GM18498 (cell line): Measurements from ENCODE around the gene RGS3.
A peak's percentile ranks its signal among the peaks of the same experiment; 100 is the strongest.
"Not testable (repeated sequence)": the region's sequence is repeated elsewhere in the genome, so short reads cannot be mapped to it uniquely, and the experiment has no call there.

Experiments
- ATAC-seq: cut with Tn5 transposase; IDR thresholded peaks from one replicate; pipeline ENCODE4 v1.9.1; 2021; ENCODE audit warnings: mild to moderate bottlenecking, moderate library complexity; ENCODE audit not compliant: unreplicated experiment

The RGS3 gene

GRCh38 chr9:113463418-113464285, at the start of gene RGS3:
RGS3 (plus strand) TSS chr9:113463727; CDS start chr9:113463803, 76 bp downstream.
- no peak for ATAC-seq

DNA sequence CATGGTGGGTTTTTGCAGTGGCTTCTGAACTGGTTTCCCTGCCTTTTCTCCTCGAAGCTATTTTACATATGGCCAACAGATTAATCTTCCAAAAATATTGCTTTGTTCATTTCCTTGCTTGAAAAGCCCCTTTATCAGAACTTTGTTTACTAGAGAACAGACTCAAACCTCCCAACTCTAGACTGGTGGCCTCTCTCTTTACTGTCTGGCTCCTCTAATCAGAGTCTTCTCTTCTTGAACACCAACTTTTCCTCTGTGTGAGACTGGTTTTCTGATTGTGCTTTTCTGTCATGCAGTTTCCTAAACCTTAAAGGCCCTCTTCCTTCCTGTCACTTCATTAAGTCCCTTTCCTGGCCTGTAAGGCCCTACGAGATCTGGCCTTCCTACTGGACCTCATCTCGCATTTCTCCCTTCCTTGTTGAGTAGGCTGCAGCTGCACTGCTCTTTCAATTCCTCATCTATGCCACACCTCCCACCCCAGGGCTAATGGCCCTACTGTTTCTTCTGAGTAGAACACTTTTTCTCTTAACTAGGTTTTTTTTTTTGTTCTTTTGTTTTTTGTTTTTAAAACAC, 47.3 kb upstream of the RGS3 start:
- peak; percentile 96 for ATAC-seq

DNA sequence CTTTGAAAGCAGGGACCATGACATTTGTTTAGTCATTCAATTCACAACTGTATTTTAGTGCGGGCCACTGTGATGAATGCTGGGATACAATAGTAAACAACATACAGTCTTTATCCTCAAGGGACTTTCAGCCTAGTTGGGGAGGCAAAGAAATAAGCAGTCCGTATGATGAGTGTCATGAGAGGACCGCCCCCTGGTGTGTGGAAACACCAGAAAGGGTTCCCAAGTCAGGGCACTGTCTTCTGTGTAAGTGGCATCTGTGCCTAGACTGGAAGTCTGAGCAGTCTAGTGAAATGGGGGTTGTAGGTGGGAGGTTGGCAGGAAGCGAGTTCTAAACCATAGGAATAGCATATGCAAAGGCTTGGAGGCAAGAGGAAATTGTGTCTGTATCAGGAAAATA, 46.2 kb upstream of the RGS3 start:
- no peak for ATAC-seq

DNA sequence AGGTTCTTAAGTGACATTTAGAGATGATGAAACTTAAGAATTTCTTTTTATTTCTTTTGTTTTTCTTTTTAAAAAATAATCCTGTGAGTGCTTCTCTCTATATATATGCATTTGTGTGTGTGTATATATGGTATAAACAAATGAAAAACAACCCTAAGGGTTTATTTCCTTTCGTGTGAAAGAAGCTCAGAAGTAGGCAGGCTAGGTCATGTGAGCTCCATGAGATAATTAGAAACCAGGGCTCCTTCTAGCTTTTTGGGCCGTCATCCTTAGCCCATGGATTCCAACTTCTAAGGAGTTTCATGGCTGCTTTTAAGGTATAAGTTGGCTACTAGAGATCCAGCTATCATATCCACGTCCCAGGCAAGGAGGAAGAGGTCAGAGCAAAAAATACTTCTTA, 41.8 kb upstream of the RGS3 start:
- ATAC-seq: no peak

DNA sequence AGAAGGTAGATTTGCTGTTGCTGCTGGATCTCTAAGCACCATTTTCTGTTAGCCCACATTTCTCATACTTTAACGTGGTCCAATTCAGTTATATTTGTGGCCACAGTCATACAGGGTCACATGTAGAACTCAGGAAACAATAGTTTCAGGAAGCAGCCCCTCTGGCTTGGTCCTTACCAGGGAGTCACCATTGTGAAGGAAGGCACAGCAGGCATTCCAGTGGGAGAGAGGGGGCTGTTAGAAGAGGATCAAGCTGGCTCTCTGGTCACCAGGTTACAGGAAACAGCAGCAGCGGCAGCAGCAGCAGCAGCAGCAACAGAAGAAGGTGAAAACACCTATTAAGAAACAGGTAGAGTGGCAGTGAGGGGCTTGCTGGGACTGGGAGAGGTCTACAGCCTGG, 38.5 kb upstream of the RGS3 start:
- no peak for ATAC-seq

DNA sequence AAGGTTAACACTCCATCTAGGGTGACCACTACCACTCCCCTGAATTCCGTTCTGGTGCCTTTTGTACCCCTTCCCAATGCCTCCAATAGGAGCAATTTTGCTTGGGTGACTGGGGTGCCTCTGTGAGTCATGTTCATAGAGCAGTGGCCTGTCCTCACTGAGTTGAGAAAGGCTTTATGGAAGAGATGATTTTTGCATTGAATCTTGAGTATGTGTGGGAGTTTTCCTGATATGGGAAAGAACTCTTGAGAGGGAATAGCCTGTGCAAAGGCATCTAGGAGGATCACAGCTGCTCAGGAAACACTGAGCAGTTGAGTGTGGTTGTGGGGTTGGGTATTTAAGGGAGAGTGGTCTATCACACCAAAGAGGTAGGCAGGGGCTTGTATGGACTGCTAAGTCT, 36.8 kb upstream of the RGS3 start:
- no peak for ATAC-seq

DNA sequence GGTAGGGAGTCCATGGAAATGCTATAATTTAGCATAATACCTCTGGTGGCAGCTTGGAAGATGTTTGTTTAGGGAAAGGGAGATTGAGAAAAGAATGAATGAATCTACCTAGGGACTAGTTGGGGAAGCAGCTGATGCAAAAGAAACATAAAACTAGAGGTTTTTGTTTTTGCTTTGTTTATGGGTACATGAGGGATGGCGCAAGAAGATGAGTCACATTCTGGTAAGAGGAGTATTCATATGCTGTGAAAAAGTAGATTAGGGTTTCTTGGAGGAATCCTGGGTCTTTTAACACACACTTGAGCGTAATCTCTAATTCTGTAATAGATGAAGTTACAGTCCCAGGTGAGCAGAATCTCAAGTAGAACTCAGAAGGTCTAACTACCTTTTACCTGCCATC, 35.9 kb upstream of the RGS3 start:
- ATAC-seq: no peak

- no peak for ATAC-seq
Measured at GRCh38 chr9:113428062-113428615, 35.4 kb upstream of the RGS3 start.

DNA sequence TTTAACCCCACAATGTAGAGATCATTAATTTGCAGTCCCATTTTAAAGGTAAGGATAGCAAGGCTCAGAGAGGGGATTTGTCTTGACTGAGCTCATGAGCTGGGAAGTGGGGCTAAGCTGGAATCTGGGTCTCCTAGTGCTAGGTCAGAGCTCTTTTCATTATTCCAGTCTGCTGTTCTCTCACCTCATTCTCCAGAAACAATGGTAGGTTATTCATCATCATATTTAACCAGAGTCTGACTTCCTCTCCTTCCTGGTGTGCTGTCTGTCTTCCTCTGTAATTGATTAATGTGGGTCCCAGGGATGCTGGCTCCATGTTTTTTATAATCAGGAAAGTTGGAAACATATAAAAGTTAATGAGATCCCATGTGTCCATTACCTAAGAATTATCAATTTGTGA, 32.3 kb upstream of the RGS3 start:
- ATAC-seq: no peak

GRCh38 chr9:113436728-113437515, 26.6 kb upstream of the RGS3 start:
- no peak for ATAC-seq

DNA sequence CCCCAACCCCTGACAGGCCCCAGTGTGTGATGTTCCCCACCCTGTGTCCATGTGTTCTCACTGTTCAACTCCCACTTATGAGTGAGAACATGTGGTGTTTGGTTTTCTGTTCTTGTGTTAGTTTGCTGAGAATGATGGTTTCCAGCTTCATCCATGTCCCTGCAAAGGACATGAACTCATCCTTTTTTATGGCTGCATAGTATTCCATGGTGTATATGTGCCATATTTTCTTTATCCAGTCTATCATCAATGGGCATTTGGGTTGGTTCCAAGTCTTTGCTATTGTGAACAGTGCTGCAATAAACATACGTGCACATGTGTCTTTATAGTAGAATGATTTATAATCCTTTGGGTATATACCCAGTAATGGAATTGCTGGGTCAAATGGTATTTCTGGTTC, 25.8 kb upstream of the RGS3 start:
- not testable (repeated sequence) for ATAC-seq

DNA sequence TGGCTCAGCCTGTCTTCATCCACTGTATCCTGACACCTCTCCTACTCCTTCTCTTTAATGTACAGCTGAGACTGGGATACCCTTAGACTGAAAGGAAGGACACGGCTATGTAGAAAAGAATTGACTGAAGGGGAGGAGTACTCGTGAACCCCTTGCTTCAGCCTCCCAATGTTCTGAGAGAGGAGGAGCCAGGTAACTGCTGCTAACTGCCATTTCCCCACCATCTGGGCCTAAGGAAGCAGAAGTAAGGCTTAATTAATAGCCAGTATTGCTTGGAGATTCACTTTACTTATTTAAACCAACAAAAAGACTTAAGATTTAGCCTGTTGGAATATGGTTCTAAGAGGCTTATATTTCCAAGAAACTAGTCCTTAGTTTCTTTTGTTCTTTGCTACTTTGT, 18.8 kb upstream of the RGS3 start:
- ATAC-seq: no peak

DNA sequence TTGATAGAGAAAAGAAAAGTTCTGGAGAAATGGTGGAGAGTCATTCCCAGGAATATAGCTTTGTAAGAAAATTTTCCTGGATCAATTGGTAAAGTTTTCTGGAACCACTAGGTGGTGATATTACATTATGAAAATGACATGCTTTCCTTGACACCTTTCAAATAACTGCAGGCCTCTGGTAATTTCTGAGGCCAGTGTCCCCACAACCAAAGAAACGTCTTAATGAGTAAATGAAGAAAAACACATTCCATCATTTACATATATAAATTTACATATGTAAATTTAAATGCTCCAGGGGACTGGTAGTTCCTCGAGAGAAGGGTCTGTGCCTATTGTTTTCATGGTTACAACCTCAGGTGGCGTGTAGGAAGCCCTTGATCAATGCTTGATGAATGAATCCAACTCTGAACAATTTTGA, 17.2 kb upstream of the RGS3 start:
- ATAC-seq: no peak

GRCh38 chr9:113449376-113449775, 14.2 kb upstream of the RGS3 start:
- ATAC-seq: no peak

- no peak for ATAC-seq
Measured at GRCh38 chr9:113452113-113452605, 11.4 kb upstream of the RGS3 start.

- ATAC-seq: no peak
Measured at GRCh38 chr9:113454914-113455761, 8.4 kb upstream of the RGS3 start.

GRCh38 chr9:113456235-113456634, 7.3 kb upstream of the RGS3 start:
- no peak for ATAC-seq

DNA sequence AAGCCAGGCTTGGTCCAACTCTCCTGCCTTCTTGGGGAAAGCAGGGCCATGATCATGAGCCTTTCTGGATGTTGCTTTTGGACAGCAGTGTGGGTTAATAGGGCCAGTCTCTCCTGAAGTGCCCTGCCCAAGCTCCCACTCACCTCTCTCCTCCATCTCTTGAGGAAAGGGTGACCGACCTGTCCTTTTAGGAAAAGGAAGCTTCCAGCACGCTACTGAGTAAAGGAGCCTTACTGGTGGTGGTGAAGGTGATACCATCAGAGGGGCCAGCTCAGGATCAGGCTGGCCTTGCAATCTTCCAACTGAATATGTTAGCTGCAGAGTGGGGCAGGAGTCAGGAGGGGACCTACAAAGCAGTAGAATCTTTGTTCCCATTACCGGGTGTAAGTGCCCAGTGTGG, 2.2 kb upstream of the RGS3 start:
- no peak for ATAC-seq

- ATAC-seq: no peak
Measured at GRCh38 chr9:113461943-113462342, 1.6 kb upstream of the RGS3 start.

GRCh38 chr9:113462781-113463286, 693 bp upstream of the RGS3 start:
- no peak for ATAC-seq
